Ectodermal cell (in vitro differentiated cells): ENCODE results near the gene DPYD.

ENCODE experiments used
- H3K27ac ChIP-seq: 2 replicates; pipeline ENCODE4 v1.7.0; 2013; ENCODE audit warnings: mild to moderate bottlenecking, low read depth, low read length; ENCODE audit not compliant: insufficient read depth, poor library complexity, severe bottlenecking
- H3K27me3 ChIP-seq: 2 replicates; pipeline ENCODE4 v1.7.0; 2013; ENCODE audit warnings: mild to moderate bottlenecking, low read length; ENCODE audit not compliant: insufficient read depth, control insufficient read depth, poor library complexity, severe bottlenecking
- H3K36me3 ChIP-seq: one replicate; pipeline ENCODE4 v1.7.0; 2013; ENCODE audit warnings: low read length; ENCODE audit not compliant: control insufficient read depth, insufficient read depth
- H3K4me1 ChIP-seq: one replicate; pipeline ENCODE4 v1.7.0; 2013; ENCODE audit warnings: low read length; ENCODE audit not compliant: control insufficient read depth, insufficient read depth
- H3K4me3 ChIP-seq: 2 replicates; pipeline ENCODE4 v1.7.0; 2013; ENCODE audit warnings: low read depth, low read length, control low read depth; ENCODE audit not compliant: insufficient read depth
- H3K9me3 ChIP-seq: 2 replicates; pipeline ENCODE4 v1.7.0; 2013; ENCODE audit warnings: mild to moderate bottlenecking, low read length, moderate library complexity; ENCODE audit not compliant: control insufficient read depth
- WGBS, 2 experiments: methylation state at CpG; one replicate each; pipeline ENCODE4 v1.1.7; 2013; ENCODE audit warnings: missing lambda C conversion rate in 2 of 2; 5-methylcytosine and 5-hydroxymethylcytosine counted together

The DPYD gene

GRCh38 chr1:97046765-97047420 is 873.9 kb downstream of the DPYD start:
- Histone ChIP-seq H3K4me3 (no peak overlapping the region), H3K4me1 (no peaks in the 10 kb centered on the region)
- 96 to 97% methylated on average over 5 of the region's 5 CpGs for WGBS, 2 experiments

GRCh38 chr1:97044159-97044760 is 876.6 kb downstream of the DPYD start:
- 93 to 94% methylated on average over 7 of the region's 7 CpGs for WGBS, 2 experiments
- Histone ChIP-seq H3K27me3 (no peaks in the 10 kb centered on the region), H3K27ac (no peak overlapping the region), H3K9me3 (no peaks in the 10 kb centered on the region), H3K4me3 (no peak overlapping the region), H3K4me1 (no peaks in the 10 kb centered on the region), H3K36me3 (no peaks in the 10 kb centered on the region)

More at GRCh38 chr1:97046765-97047420, 873.9 kb downstream of the DPYD start:
- Histone ChIP-seq H3K9me3 (no peaks in the 10 kb centered on the region), H3K27me3 (no peaks in the 10 kb centered on the region), H3K36me3 (no peaks in the 10 kb centered on the region), H3K27ac (no peak overlapping the region)

GRCh38 chr1:97042551-97042950 is 878.3 kb downstream of the DPYD start:
- Histone ChIP-seq H3K27ac (no peak overlapping the region), H3K36me3 (no peaks in the 10 kb centered on the region), H3K27me3 (no peaks in the 10 kb centered on the region), H3K4me1 (no peaks in the 10 kb centered on the region), H3K9me3 (no peaks in the 10 kb centered on the region), H3K4me3 (no peak overlapping the region)
- 93 to 100% methylated on average over 1 of the region's 1 CpG for whole genome bisulfite sequencing, 2 experiments

DNA sequence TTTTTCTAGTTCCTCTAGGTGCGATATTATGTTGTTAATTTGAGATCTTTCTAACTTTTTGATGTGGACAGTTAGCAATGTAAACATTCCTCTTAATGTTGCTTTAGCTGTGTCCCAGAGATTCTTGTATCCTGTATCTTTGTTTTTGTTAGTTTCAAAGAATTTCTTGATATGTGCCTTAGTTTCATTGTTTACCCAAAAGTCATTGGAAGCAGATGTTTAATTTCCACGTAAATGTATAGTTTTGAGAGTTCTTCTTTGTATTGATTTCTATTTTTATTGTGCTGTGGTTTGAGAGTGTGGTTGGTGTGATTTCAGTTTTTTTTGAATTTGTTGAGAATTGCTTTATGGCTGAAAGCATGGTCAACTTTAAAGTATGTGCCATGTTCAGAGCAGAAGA is 879.8 kb downstream of the DPYD start:
- Histone ChIP-seq H3K36me3 (no peaks in the 10 kb centered on the region), H3K27ac (no peak overlapping the region), H3K9me3 (no peaks in the 10 kb centered on the region), H3K4me1 (no peaks in the 10 kb centered on the region), H3K27me3 (no peaks in the 10 kb centered on the region), H3K4me3 (no peak overlapping the region)
- 90 to 98% methylated on average over 2 of the region's 2 CpGs for WGBS, 2 experiments

DNA sequence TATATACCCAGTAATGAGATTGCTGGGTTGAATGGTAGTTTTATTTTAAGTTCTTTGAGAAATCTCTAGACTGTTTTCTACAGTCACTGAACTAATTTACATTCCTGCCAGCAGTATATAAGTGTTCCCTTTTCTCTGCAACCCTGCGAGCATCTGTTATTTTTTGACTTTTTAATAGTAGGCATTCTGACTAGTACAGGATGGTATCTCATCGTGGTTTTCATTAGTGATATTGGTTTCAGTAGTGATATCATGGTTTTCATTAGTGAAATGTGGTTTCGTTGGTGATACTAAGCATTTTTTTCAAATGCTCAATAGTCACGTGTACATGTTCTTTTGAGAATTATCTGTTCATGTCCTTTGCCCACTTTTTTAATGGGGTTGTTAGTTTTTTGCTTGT is 882.4 kb downstream of the DPYD start:
- no peaks in the 10 kb centered on the region for H3K36me3 ChIP-seq
- no peaks in the 10 kb centered on the region for H3K27me3 ChIP-seq
- 89 to 95% methylated on average over 4 of the region's 4 CpGs for WGBS, 2 experiments

GRCh38 chr1:97034651-97035050 is 886.2 kb downstream of the DPYD start:
- H3K36me3 ChIP-seq, result no peaks in the 10 kb centered on the region
- no peaks in the 10 kb centered on the region for H3K9me3 ChIP-seq
- H3K27ac ChIP-seq, result no peak overlapping the region
- 87 to 97% methylated on average over 2 of the region's 2 CpGs for WGBS, 2 experiments
- H3K27me3 ChIP-seq, result no peaks in the 10 kb centered on the region
- no peak overlapping the region for H3K4me3 ChIP-seq
- H3K4me1 ChIP-seq, result no peaks in the 10 kb centered on the region

More for the DNA sequence above, 882.4 kb downstream of the DPYD start:
- no peaks in the 10 kb centered on the region for H3K9me3 ChIP-seq
- no peak overlapping the region for H3K4me3 ChIP-seq
- no peaks in the 10 kb centered on the region for H3K4me1 ChIP-seq
- no peak overlapping the region for H3K27ac ChIP-seq

DNA sequence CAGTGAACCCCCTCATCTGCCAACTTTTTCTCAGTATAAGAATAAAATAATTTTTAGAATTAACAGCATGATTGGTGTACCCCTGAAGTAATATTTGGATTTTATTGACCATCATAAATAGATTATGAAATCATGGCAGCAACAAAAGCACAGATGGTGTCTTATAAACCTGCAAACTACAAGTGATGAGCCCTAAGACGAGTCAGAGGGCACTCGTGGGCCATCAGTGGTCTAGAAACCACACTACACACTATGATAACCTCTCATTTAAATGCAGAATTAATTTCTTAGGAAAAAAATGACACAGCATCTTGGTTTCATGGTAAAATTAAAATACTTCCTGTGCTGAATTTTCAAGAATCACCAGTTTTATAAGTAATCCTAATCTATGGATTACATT is 886.9 kb downstream of the DPYD start:
- Histone ChIP-seq H3K9me3 (no peaks in the 10 kb centered on the region), H3K4me3 (no peak overlapping the region), H3K27me3 (no peaks in the 10 kb centered on the region), H3K27ac (no peak overlapping the region), H3K4me1 (no peaks in the 10 kb centered on the region), H3K36me3 (no peaks in the 10 kb centered on the region)
- WGBS, 2 experiments, result 90 to 95% methylated on average over 2 of the region's 2 CpGs
